ENCODE results near the gene UHRF1. TPM values are rescaled to one million over a fixed set of nuclear protein-coding genes. Genes with fewer than 3 reads are reported as not detected.

UHRF1 gene
- total RNA-seq, 1 experiment from 2014 or later = 109 TPM

DNA sequence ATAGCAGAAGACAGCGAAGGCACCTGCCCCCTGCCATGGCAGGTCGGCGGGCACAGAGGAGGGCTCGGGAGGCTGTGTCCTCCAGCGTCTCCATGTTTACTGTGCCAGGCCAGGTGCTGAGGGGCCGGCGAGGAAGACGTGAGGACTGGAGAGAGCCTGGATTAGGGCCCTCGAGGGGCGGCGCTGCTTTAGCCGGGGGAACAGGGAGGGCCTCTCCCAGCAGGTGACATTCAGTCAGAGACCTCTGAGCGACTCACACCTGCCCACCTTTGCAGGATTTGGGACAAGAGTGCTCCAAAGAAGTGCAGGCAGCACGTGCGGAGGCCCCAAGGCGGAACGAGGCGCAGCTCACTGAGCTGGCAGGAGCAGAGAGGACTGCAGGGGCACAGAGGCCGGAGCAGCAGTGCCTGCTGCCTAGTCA is 77.2 kb downstream of the UHRF1 start:
- ATAC-seq (no peak), DNase-seq (ENCODE audit: low read depth, low spot score) (no peak)
- Histone ChIP-seq H3K9me2 (ENCODE audit: insufficient read depth) (no peaks in the 10 kb centered on the region), H3K9ac (ENCODE audit: low read length) (no peak overlapping the region), H2AFZ (ENCODE audit: low read depth, low read length, poor library complexity, severe bottlenecking) (no peak overlapping the region), H3K4me1 (ENCODE audit: control insufficient read depth in 1 of 2, insufficient read depth in 2 of 2, low read length in 2 of 2) (peaks cover 4 to 18% of the 10 kb centered on the region in 2 experiments; a peak in 3 of 4 replicates), H3K4me3 (replicated peaks in 1 of 2; ENCODE audit: low read depth in 1 of 2, low read length in 2 of 2) (no peak overlapping the region), H3K36me3 (ENCODE audit: control insufficient read depth in 1 of 2, insufficient read depth in 2 of 2, low read length in 2 of 2) (no peaks in the 10 kb centered on the region), H3K27me3 (ENCODE audit: insufficient read depth, low read length) (no peaks in the 10 kb centered on the region), H3K4me2 (ENCODE audit: low read length) (no peak overlapping the region), H3K27ac (ENCODE audit: low read depth, low read length) (no peak overlapping the region), H3K9me3 (ENCODE audit: control insufficient read depth in 1 of 2, insufficient read depth in 1 of 2, low read depth in 1 of 2, low read length in 2 of 2) (no peaks in the 10 kb centered on the region), H4K20me1 (ENCODE audit: insufficient read depth) (no peaks in the 10 kb centered on the region), H3K79me2 (ENCODE audit: insufficient read depth, low read length) (peaks cover 38% of the 10 kb centered on the region)
- no peak for TF ChIP-seq JUND (IDR thresholded peaks at IDR 0.05)
- TF ChIP-seq EZH2phosphoT487 (IDR thresholded peaks at IDR 0.05; ENCODE audit: borderline replicate concordance) = no peak
- TF ChIP-seq YY1 (IDR thresholded peaks at IDR 0.05; ENCODE audit: extremely low read depth, insufficient replicate concordance, low read depth, low read length) = no peak
- no peak for TF ChIP-seq EGR1 (IDR thresholded peaks at IDR 0.05; ENCODE audit: low read depth)
- TF ChIP-seq SP1 (IDR thresholded peaks at IDR 0.05; ENCODE audit: low read depth) = no peak
- no peak for TF ChIP-seq ZFX (IDR thresholded peaks at IDR 0.05)
- no peak for TF ChIP-seq POLR2A (IDR thresholded peaks at IDR 0.05; ENCODE audit: borderline replicate concordance, extremely low read depth, insufficient read depth, insufficient read length)
- TF ChIP-seq, protein P1, sequence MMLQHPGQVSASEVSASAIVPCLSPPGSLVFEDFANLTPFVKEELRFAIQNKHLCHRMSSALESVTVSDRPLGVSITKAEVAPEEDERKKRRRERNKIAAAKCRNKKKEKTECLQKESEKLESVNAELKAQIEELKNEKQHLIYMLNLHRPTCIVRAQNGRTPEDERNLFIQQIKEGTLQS (IDR thresholded peaks at IDR 0.05) = no peak
- TF ChIP-seq RAD21 (IDR thresholded peaks at IDR 0.05; ENCODE audit: low read depth) = no peak
- TF ChIP-seq, protein P2, sequence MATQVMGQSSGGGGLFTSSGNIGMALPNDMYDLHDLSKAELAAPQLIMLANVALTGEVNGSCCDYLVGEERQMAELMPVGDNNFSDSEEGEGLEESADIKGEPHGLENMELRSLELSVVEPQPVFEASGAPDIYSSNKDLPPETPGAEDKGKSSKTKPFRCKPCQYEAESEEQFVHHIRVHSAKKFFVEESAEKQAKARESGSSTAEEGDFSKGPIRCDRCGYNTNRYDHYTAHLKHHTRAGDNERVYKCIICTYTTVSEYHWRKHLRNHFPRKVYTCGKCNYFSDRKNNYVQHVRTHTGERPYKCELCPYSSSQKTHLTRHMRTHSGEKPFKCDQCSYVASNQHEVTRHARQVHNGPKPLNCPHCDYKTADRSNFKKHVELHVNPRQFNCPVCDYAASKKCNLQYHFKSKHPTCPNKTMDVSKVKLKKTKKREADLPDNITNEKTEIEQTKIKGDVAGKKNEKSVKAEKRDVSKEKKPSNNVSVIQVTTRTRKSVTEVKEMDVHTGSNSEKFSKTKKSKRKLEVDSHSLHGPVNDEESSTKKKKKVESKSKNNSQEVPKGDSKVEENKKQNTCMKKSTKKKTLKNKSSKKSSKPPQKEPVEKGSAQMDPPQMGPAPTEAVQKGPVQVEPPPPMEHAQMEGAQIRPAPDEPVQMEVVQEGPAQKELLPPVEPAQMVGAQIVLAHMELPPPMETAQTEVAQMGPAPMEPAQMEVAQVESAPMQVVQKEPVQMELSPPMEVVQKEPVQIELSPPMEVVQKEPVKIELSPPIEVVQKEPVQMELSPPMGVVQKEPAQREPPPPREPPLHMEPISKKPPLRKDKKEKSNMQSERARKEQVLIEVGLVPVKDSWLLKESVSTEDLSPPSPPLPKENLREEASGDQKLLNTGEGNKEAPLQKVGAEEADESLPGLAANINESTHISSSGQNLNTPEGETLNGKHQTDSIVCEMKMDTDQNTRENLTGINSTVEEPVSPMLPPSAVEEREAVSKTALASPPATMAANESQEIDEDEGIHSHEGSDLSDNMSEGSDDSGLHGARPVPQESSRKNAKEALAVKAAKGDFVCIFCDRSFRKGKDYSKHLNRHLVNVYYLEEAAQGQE (IDR thresholded peaks at IDR 0.05; ENCODE audit: low read depth) = no peak
- TF ChIP-seq ELF1 (IDR thresholded peaks at IDR 0.05; ENCODE audit: borderline replicate concordance, low read depth) = no peak
- TF ChIP-seq, protein P3, sequence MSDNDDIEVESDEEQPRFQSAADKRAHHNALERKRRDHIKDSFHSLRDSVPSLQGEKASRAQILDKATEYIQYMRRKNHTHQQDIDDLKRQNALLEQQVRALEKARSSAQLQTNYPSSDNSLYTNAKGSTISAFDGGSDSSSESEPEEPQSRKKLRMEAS (IDR thresholded peaks at IDR 0.05) = no peak
- TF ChIP-seq ZNF274 (IDR thresholded peaks at IDR 0.05; ENCODE audit: low read depth, low read length) = no peak
- TF ChIP-seq, protein P4, sequence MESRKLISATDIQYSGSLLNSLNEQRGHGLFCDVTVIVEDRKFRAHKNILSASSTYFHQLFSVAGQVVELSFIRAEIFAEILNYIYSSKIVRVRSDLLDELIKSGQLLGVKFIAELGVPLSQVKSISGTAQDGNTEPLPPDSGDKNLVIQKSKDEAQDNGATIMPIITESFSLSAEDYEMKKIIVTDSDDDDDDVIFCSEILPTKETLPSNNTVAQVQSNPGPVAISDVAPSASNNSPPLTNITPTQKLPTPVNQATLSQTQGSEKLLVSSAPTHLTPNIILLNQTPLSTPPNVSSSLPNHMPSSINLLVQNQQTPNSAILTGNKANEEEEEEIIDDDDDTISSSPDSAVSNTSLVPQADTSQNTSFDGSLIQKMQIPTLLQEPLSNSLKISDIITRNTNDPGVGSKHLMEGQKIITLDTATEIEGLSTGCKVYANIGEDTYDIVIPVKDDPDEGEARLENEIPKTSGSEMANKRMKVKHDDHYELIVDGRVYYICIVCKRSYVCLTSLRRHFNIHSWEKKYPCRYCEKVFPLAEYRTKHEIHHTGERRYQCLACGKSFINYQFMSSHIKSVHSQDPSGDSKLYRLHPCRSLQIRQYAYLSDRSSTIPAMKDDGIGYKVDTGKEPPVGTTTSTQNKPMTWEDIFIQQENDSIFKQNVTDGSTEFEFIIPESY (IDR thresholded peaks at IDR 0.05; ENCODE audit: extremely low read depth, insufficient replicate concordance, low read length) = no peak
- TF ChIP-seq EZH2 (IDR thresholded peaks at IDR 0.05) = no peak
- BruUV-seq (replicated peaks) = no TSS peak
- ChIA-PET RAD21 (ENCODE audit: low non-redundant PET in 1 of 2, low total read pairs in 2 of 2, uncharacterized antibody in 2 of 2, unreplicated experiment in 2 of 2) (no interaction called here), POLR2A (no interaction called here), CTCF (interaction anchor here (2.1 kb wide), 1 partner anchor 15 kb away, joined by 8 read pairs; no protein-coding TSS in a partner anchor)
- intact Hi-C loops (cut with micrococcal nuclease) = no loop called here
